Hematopoietic multipotent progenitor cell treated with erythropoietin and hydrocortisone succinate and interleukin-3 and kit ligand, for 15 days (in vitro differentiated cells): Measurements from ENCODE around the gene SLCO2B1.

Experiments used
- DNase-seq: peaks from one replicate; pipeline ENCODE4 v3.0.0-alpha.2; 2015; ENCODE audit warnings: low spot score

SLCO2B1 gene

DNA sequence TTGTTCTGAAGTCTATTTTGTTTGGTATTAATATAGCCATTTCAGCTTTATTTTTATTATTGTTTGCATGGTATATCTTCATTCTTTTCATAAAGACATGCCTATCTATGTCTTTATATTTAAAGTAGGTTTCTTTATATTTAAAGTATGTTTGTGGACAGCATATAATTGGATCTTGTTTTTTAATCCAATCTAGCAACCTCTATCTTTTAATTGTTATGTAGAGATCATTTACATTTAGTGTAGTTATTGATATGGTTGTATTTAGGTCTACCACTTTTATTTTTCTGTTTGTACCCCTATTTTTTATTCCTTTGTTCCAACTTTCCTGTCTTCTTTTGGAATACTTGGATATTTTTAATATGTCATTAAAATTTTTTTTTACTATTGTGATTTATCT is 103.4 kb downstream of the SLCO2B1 start:
- DNase-seq: no peak
